Fibroblast of lung (primary cell): ENCODE data around the gene EED. TPM values are rescaled to one million over a fixed set of nuclear protein-coding genes. Genes with fewer than 3 reads are reported as not detected.
A peak's percentile ranks its signal among the peaks of the same experiment; 100 is the strongest.

ENCODE experiments used
- DNase-seq, 2 donors: peaks; one replicate each; pipeline versions ENCODE4 v3.0.0 to v3.0.0-alpha.2; 2010; ENCODE audit warnings: low read depth in 2 of 2
- H2AFZ ChIP-seq: 2 replicates; pipeline ENCODE4 v1.5.1; 2012; ENCODE audit warnings: low read length, control low read depth, inconsistent platforms
- H3K27ac ChIP-seq: 2 replicates; pipeline ENCODE4 v1.5.1; 2011; ENCODE audit warnings: low read length, control low read depth; ENCODE audit not compliant: insufficient read depth
- H3K27me3 ChIP-seq: 2 replicates; pipeline ENCODE4 v1.5.1; 2011; ENCODE audit warnings: mild to moderate bottlenecking, low read length; ENCODE audit not compliant: control insufficient read depth, insufficient read depth
- H3K36me3 ChIP-seq: 2 replicates; pipeline ENCODE4 v1.5.1; 2011; ENCODE audit warnings: low read length; ENCODE audit not compliant: control insufficient read depth, insufficient read depth
- H3K4me1 ChIP-seq: 2 replicates; pipeline ENCODE4 v1.5.1; 2011; ENCODE audit warnings: low read length; ENCODE audit not compliant: control insufficient read depth, insufficient read depth; ENCODE audit errors: extremely low read depth
- H3K4me2 ChIP-seq: 2 replicates; pipeline ENCODE4 v1.5.1; 2011; ENCODE audit warnings: low read length, control low read depth; ENCODE audit not compliant: insufficient read depth; ENCODE audit errors: extremely low read depth
- H3K4me3 ChIP-seq, 4 experiments: fragments of 200-600 bp in 1 of 4; sonication (generic) in 1 of 4; replicated peaks in 1 of 4; 2 replicates each; pipeline ENCODE4 v1.5.1; 2011 to 2016; ENCODE audit warnings: low read length in 4 of 4, low read depth in 3 of 4, mild to moderate bottlenecking in 3 of 4, control low read depth in 2 of 4, inconsistent platforms in 1 of 4, mixed read lengths in 1 of 4; ENCODE audit not compliant: insufficient read depth in 1 of 4; ENCODE audit errors: control extremely low read depth in 1 of 4
- H3K79me2 ChIP-seq: 2 replicates; pipeline ENCODE4 v1.5.1; 2012; ENCODE audit warnings: mild to moderate bottlenecking, low read length, inconsistent platforms; ENCODE audit not compliant: control insufficient read depth, insufficient read depth
- H3K9ac ChIP-seq: 2 replicates; pipeline ENCODE4 v1.5.1; 2011; ENCODE audit warnings: mild to moderate bottlenecking, low read length, control low read depth; ENCODE audit not compliant: insufficient read depth
- H3K9me3 ChIP-seq: 2 replicates; pipeline ENCODE4 v1.5.1; 2012; ENCODE audit warnings: low read depth, low read length; ENCODE audit not compliant: control insufficient read depth, insufficient read depth
- H4K20me1 ChIP-seq: 2 replicates; pipeline ENCODE4 v1.5.1; 2011; ENCODE audit warnings: low read length; ENCODE audit not compliant: control insufficient read depth, insufficient read depth; ENCODE audit errors: extremely low read depth
- EZH2 ChIP-seq: IDR thresholded peaks from 2 replicates; pipeline ENCODE4 v1.5.1; 2012; ENCODE audit warnings: low read length, control low read depth, mild to moderate bottlenecking; ENCODE audit errors: missing control alignments
- polyA plus RNA-seq, 2 donors: library from polyadenylated mRNA; depleted of rRNA in 1 of 2; stranded (reverse) in 1 of 2; unstranded in 1 of 2; fragments of >200 nt; gene quantifications; 2 replicates each; pipeline ENCODE4 v1.2.1, GENCODE V29; 2011 to 2012; ENCODE audit warnings: missing spikeins in 1 of 2
- total RNA-seq: library from RNA; depleted of rRNA; stranded (reverse); fragments of >200 nt; gene quantifications from 2 replicates; pipeline ENCODE4 v1.2.1, GENCODE V29; 2014
- TF ChIP-seq, protein P1 (sequence below), 2 donors: IDR thresholded peaks in 1 of 2; conservative IDR thresholded peaks in 1 of 2; 1 replicate in 1 of 2; 2 replicates in 1 of 2; pipeline ENCODE4 v1.5.1; 2011 to 2012; ENCODE audit warnings: low read length in 2 of 2, control low read depth in 1 of 2, inconsistent platforms in 1 of 2, low read depth in 1 of 2, mild to moderate bottlenecking in 1 of 2

The EED gene
- total and polyA plus RNA-seq, 2 donors (not counting 1 experiment from before 2014, with no cell fraction given) = 13.0 to 22.3 TPM

DNA sequence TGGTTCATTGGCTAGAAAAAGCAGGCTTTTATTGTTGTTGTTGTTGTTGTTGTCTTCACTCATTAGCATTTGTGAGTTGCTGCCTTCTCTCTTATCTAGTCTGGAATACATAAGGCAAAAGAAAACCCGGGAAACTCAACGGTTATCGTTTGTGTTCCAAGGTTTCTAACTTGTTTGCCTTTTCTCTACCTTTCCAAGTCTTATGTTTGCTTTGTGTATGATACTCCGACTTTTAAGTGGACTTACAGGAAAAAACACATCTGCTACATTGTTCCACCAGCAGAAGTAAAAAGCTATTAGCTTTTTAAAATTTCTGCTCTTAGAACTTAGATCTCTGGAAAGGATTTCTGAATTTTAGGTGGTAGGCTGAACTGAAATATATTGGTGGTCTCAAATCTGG, 30.4 kb downstream of the EED start:
- H2AFZ ChIP-seq = no peak overlapping the region
- H3K4me1 ChIP-seq = no peaks in the 10 kb centered on the region
- H3K36me3 ChIP-seq = peaks cover 3% of the 10 kb centered on the region
- no peak overlapping the region for H3K4me3 ChIP-seq
- H3K4me2 ChIP-seq = no peak overlapping the region
- H3K9ac ChIP-seq = no peak overlapping the region
- DNase-seq = no peak
- H3K27ac ChIP-seq = no peak overlapping the region
- no peaks in the 10 kb centered on the region for H3K9me3 ChIP-seq
- no peak for TF ChIP-seq EZH2
- TF ChIP-seq, protein P1, sequence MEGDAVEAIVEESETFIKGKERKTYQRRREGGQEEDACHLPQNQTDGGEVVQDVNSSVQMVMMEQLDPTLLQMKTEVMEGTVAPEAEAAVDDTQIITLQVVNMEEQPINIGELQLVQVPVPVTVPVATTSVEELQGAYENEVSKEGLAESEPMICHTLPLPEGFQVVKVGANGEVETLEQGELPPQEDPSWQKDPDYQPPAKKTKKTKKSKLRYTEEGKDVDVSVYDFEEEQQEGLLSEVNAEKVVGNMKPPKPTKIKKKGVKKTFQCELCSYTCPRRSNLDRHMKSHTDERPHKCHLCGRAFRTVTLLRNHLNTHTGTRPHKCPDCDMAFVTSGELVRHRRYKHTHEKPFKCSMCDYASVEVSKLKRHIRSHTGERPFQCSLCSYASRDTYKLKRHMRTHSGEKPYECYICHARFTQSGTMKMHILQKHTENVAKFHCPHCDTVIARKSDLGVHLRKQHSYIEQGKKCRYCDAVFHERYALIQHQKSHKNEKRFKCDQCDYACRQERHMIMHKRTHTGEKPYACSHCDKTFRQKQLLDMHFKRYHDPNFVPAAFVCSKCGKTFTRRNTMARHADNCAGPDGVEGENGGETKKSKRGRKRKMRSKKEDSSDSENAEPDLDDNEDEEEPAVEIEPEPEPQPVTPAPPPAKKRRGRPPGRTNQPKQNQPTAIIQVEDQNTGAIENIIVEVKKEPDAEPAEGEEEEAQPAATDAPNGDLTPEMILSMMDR (conservative IDR thresholded peaks at IDR 0.05 in 1 of 2, IDR thresholded peaks at IDR 0.05 in 1 of 2; ENCODE audit: low read depth in 1 of 2, low read length in 2 of 2) = no peak
- H3K27me3 ChIP-seq = no peaks in the 10 kb centered on the region
- H3K79me2 ChIP-seq = peaks cover 7% of the 10 kb centered on the region
- H4K20me1 ChIP-seq = no peaks in the 10 kb centered on the region

DNA sequence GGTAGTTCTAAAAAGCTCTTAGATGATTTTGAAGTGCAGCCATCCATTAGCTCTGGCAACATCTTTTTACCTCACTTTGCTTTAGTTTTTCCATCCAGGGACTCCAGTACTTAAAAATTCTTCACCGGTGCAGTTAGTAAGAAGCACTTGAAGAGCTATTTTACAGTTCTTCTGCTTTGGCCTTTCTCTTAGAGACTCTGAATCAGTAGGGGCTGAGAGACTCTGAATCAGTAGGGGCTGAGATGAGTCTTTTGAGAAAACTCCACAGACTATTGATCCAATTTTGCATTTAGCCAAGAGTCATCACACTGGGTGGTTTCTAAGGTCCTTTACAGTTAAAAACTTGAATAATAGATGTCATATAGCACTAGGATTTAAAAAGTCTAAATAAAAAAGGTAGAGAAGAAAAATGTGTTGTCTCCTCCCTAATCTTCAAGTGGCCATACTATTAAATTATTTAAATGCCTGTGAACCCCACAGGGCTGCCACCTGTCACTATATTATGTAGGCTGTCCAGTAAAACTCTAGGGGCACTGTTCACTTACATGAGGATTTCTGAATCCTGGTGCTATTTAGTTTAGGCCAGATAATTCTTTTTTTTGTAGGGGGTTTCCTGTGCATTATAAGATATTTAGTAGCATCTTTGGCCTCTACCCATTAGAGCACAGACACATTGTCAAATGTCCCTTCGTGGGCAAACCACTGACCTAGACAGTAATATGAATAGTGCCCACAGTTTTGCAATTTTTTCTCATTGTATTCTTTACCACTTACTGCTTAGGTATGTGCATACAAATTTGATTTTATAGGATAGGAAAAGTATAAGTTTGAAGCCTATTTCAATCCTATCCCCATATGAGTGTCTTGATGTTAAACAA, 31.2 kb downstream of the EED start:
- Histone ChIP-seq H3K4me3 (no peak overlapping the region), H3K4me2 (no peak overlapping the region), H4K20me1 (no peaks in the 10 kb centered on the region), H3K4me1 (no peaks in the 10 kb centered on the region), H3K27me3 (no peaks in the 10 kb centered on the region), H3K9ac (no peak overlapping the region), H3K27ac (no peak overlapping the region), H2AFZ (no peak overlapping the region), H3K79me2 (peaks cover 7% of the 10 kb centered on the region), H3K36me3 (peaks cover 3% of the 10 kb centered on the region), H3K9me3 (no peaks in the 10 kb centered on the region)
- TF ChIP-seq, protein P1 (conservative IDR thresholded peaks at IDR 0.05 in 1 of 2, IDR thresholded peaks at IDR 0.05 in 1 of 2; ENCODE audit: low read depth in 1 of 2, low read length in 2 of 2) = no peak
- no peak for TF ChIP-seq EZH2
- DNase-seq = no peak

DNA sequence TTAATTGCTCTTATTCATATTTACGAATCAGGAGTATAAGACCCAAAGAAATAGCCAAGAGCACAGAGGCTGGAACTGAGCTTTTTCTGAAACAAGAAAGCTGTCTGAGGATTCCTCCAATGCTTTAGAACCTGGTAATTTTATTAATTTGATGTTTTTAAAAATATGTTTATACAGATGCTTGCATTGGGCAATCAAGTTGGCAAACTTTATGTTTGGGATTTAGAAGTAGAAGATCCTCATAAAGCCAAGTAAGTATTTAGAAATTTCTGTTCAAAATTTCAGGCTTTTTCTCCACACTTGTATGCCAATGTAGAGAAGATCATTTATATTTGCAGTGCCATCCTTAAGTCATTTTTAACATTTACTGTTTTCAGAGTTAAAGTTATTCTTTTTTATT, 33.2 kb downstream of the EED start:
- TF ChIP-seq EZH2 = no peak
- TF ChIP-seq, protein P1 (conservative IDR thresholded peaks at IDR 0.05 in 1 of 2, IDR thresholded peaks at IDR 0.05 in 1 of 2; ENCODE audit: low read depth in 1 of 2, low read length in 2 of 2) = no peak
- no peaks in the 10 kb centered on the region for H4K20me1 ChIP-seq
- peaks cover 7% of the 10 kb centered on the region for H3K79me2 ChIP-seq
- peak in 1 of 2 donors; percentile 29 for DNase-seq
- no peak overlapping the region for H3K27ac ChIP-seq
- no peak overlapping the region for H3K9ac ChIP-seq
- no peaks in the 10 kb centered on the region for H3K4me1 ChIP-seq
- H3K4me3 ChIP-seq = no peak overlapping the region
- peaks cover 3% of the 10 kb centered on the region for H3K36me3 ChIP-seq
- no peak overlapping the region for H2AFZ ChIP-seq
- H3K9me3 ChIP-seq = no peaks in the 10 kb centered on the region
- H3K4me2 ChIP-seq = no peak overlapping the region
- no peaks in the 10 kb centered on the region for H3K27me3 ChIP-seq
